Liver (tissue), 9 donors: Measurements from ENCODE around the gene N4BP2. TPM values are rescaled to one million over a fixed set of nuclear protein-coding genes. Genes with fewer than 3 reads are reported as not detected.

Experiments used
- DNase-seq: peaks from one replicate; pipeline ENCODE4 v3.0.0-alpha.2; 2017; ENCODE audit warnings: low spot score
- H3K27ac ChIP-seq, 2 donors: one replicate each; pipeline ENCODE4 v1.7.0; 2013; ENCODE audit warnings: inconsistent platforms in 2 of 2, low read length in 2 of 2, control low read depth in 1 of 2, low read depth in 1 of 2, mild to moderate bottlenecking in 1 of 2
- H3K27me3 ChIP-seq, 4 donors: one replicate each; pipeline versions ENCODE4 v1.6.1 to v1.7.0; 2013; ENCODE audit warnings: low read length in 3 of 4, inconsistent platforms in 1 of 4, mild to moderate bottlenecking in 1 of 4, moderate library complexity in 1 of 4; ENCODE audit not compliant: control insufficient read depth in 4 of 4, insufficient read depth in 4 of 4
- H3K36me3 ChIP-seq, 4 donors: one replicate each; pipeline versions ENCODE4 v1.6.1 to v1.7.0; 2013; ENCODE audit warnings: low read length in 3 of 4, mild to moderate bottlenecking in 3 of 4, low read depth in 1 of 4, moderate library complexity in 1 of 4; ENCODE audit not compliant: control insufficient read depth in 4 of 4, insufficient read depth in 3 of 4
- H3K4me1 ChIP-seq, 4 donors: one replicate each; pipeline versions ENCODE4 v1.6.1 to v1.7.0; 2013; ENCODE audit warnings: low read length in 3 of 4, mild to moderate bottlenecking in 3 of 4, moderate library complexity in 1 of 4; ENCODE audit not compliant: control insufficient read depth in 4 of 4, insufficient read depth in 4 of 4
- H3K4me3 ChIP-seq, 3 donors: one replicate each; pipeline versions ENCODE4 v1.6.1 to v1.7.0; 2013; ENCODE audit warnings: low read length in 3 of 3, control low read depth in 1 of 3, low read depth in 1 of 3, mild to moderate bottlenecking in 1 of 3
- H3K9ac ChIP-seq, 2 donors: one replicate each; pipeline ENCODE4 v1.7.0; 2013; ENCODE audit warnings: low read length in 2 of 2, mild to moderate bottlenecking in 2 of 2, moderate library complexity in 2 of 2, control low read depth in 1 of 2, low read depth in 1 of 2
- H3K9me3 ChIP-seq, 4 donors: one replicate each; pipeline versions ENCODE4 v1.6.1 to v1.7.0; 2013; ENCODE audit warnings: low read length in 3 of 4; ENCODE audit not compliant: control insufficient read depth in 4 of 4
- ATF3 ChIP-seq: IDR thresholded peaks from 2 replicates; pipeline ENCODE4 v1.6.1; 2016; ENCODE audit warnings: antibody characterized with exemption
- CTCF ChIP-seq: fragments of 150-350 bp; IDR thresholded peaks from 2 replicates; pipeline ENCODE4 v1.5.1; 2017; ENCODE audit warnings: improper control_type of control experiment, low read depth, low read length; ENCODE audit not compliant: missing input control
- EGR1 ChIP-seq, 2 donors: IDR thresholded peaks; 2 replicates each; pipeline ENCODE4 v1.6.1; 2016 to 2018; ENCODE audit warnings: antibody characterized with exemption in 2 of 2, low read depth in 2 of 2
- FOXA1 ChIP-seq: IDR thresholded peaks from 2 replicates; pipeline ENCODE4 v1.6.1; 2016; ENCODE audit warnings: antibody characterized with exemption
- FOXA2 ChIP-seq: IDR thresholded peaks from 2 replicates; pipeline ENCODE4 v1.6.1; 2016; ENCODE audit warnings: antibody characterized with exemption
- GABPA ChIP-seq, 2 donors: IDR thresholded peaks in 1 of 2; conservative IDR thresholded peaks in 1 of 2; 2 replicates each; pipeline ENCODE4 v1.6.1; 2016; ENCODE audit warnings: antibody characterized with exemption in 2 of 2, mild to moderate bottlenecking in 1 of 2, moderate library complexity in 1 of 2
- HNF4A ChIP-seq, 2 donors: conservative IDR thresholded peaks; 2 replicates each; pipeline ENCODE4 v1.6.1; 2016; ENCODE audit warnings: antibody characterized with exemption in 2 of 2, mild to moderate bottlenecking in 2 of 2
- HNF4G ChIP-seq: IDR thresholded peaks from 2 replicates; pipeline ENCODE4 v1.6.1; 2016; ENCODE audit warnings: antibody characterized with exemption
- JUND ChIP-seq, 2 donors: IDR thresholded peaks; 2 replicates each; pipeline ENCODE4 v1.6.1; 2016; ENCODE audit warnings: antibody characterized with exemption in 2 of 2
- MAX ChIP-seq: IDR thresholded peaks from 2 replicates; pipeline ENCODE4 v1.6.1; 2016; ENCODE audit warnings: antibody characterized with exemption
- NR2F2 ChIP-seq: IDR thresholded peaks from 2 replicates; pipeline ENCODE4 v1.6.1; 2016; ENCODE audit warnings: antibody characterized with exemption
- RAD21 ChIP-seq, 2 donors: IDR thresholded peaks; 2 replicates each; pipeline ENCODE4 v1.6.1; 2016; ENCODE audit warnings: antibody characterized with exemption in 2 of 2, mild to moderate bottlenecking in 2 of 2
- REST ChIP-seq: IDR thresholded peaks from 2 replicates; pipeline ENCODE4 v1.6.1; 2016; ENCODE audit warnings: antibody characterized with exemption, mild to moderate bottlenecking
- RXRA ChIP-seq, 2 donors: IDR thresholded peaks; 2 replicates each; pipeline ENCODE4 v1.6.1; 2017 to 2018; ENCODE audit warnings: antibody characterized with exemption in 2 of 2, mild to moderate bottlenecking in 1 of 2
- SP1 ChIP-seq: IDR thresholded peaks from 2 replicates; pipeline ENCODE4 v1.6.1; 2018; ENCODE audit warnings: antibody characterized with exemption, mild to moderate bottlenecking
- TAF1 ChIP-seq: conservative IDR thresholded peaks from 2 replicates; pipeline ENCODE4 v1.6.1; 2016; ENCODE audit warnings: antibody characterized with exemption, mild to moderate bottlenecking
- YY1 ChIP-seq: IDR thresholded peaks from 2 replicates; pipeline ENCODE4 v1.6.1; 2016; ENCODE audit warnings: antibody characterized with exemption, mild to moderate bottlenecking
- ZBTB33 ChIP-seq: IDR thresholded peaks from 2 replicates; pipeline ENCODE4 v1.6.1; 2016; ENCODE audit warnings: antibody characterized with exemption
- WGBS: extraction: QIAGEN DNeasy Blood & Tissue Kit; methylation state at CpG from one replicate; pipeline ENCODE4 v1.1.7; 2013; 5-methylcytosine and 5-hydroxymethylcytosine counted together
- polyA plus RNA-seq, 2 donors: library from polyadenylated mRNA; stranded (reverse) in 1 of 2; unstranded in 1 of 2; fragments of 200-250 nt in 1 of 2; fragments of >200 nt in 1 of 2; fragmentation: Nextera tagmentation in 1 of 2; extraction: Ambion mirVana in 1 of 2; gene quantifications; one replicate each; pipeline versions ENCODE4 v1.2.1 to v1.2.3, GENCODE V29; 2013 to 2015
- total RNA-seq, 2 donors: library from RNA; depleted of rRNA; stranded (reverse); fragments of >200 nt; gene quantifications; one replicate each; pipeline ENCODE4 v1.2.3, GENCODE V29; 2014
- donor health status: healthy.
- donor health status: healthy.
- donor health status: healthy.
- donor health status: healthy.
- donor health status: healthy.

Gene N4BP2
- total and polyA plus RNA-seq, 4 donors: 2.3 to 19.9 (median 11.0) TPM

GRCh38 chr4:40176602-40177001 lies 120.0 kb downstream of the N4BP2 start:
- DNase-seq: no peak
- Histone ChIP-seq H3K36me3 (no peaks in the 10 kb centered on the region), H3K4me1 (no peaks in the 10 kb centered on the region), H3K27me3 (no peaks in the 10 kb centered on the region), H3K4me3 (no peak overlapping the region), H3K9me3 (no peaks in the 10 kb centered on the region), H3K9ac (no peak overlapping the region), H3K27ac (no peak overlapping the region)
- TF ChIP-seq YY1 (no peak), NR2F2 (no peak), CTCF (no peak), RXRA (IDR thresholded peaks at IDR 0.05) (no peak), TAF1 (no peak), MAX (no peak), HNF4A (conservative IDR thresholded peaks at IDR 0.05) (no peak), HNF4G (no peak), SP1 (no peak), FOXA1 (no peak), ZBTB33 (no peak), RAD21 (IDR thresholded peaks at IDR 0.05) (no peak), EGR1 (IDR thresholded peaks at IDR 0.05; ENCODE audit: low read depth in 2 of 2) (no peak), REST (no peak), FOXA2 (no peak), ATF3 (no peak), GABPA (IDR thresholded peaks at IDR 0.05 in 1 of 2, conservative IDR thresholded peaks at IDR 0.05 in 1 of 2) (no peak), JUND (IDR thresholded peaks at IDR 0.05) (no peak)
- 67% methylated on average over 10 of the region's 10 CpGs for WGBS
